Endodermal cell (in vitro differentiated cells): ENCODE data around the gene JUNB. TPM values are rescaled to one million over a fixed set of nuclear protein-coding genes. Genes with fewer than 3 reads are reported as not detected.

Experiments used
- DNase-seq: peaks from one replicate; pipeline ENCODE4 v3.0.0-alpha.2; 2017
- H3K27ac ChIP-seq: 2 replicates; pipeline ENCODE4 v1.5.1; 2013; ENCODE audit warnings: mild to moderate bottlenecking, low read depth, low read length, moderate library complexity
- H3K27me3 ChIP-seq: 2 replicates; pipeline ENCODE4 v1.6.1; 2013; ENCODE audit warnings: mild to moderate bottlenecking, low read length, moderate library complexity; ENCODE audit not compliant: insufficient read depth, control insufficient read depth, poor library complexity, severe bottlenecking
- H3K36me3 ChIP-seq: 2 replicates; pipeline ENCODE4 v1.7.0; 2013; ENCODE audit warnings: mild to moderate bottlenecking, low read length, moderate library complexity; ENCODE audit not compliant: control insufficient read depth, insufficient read depth
- H3K4me1 ChIP-seq: one replicate; pipeline ENCODE4 v1.7.0; 2013; ENCODE audit warnings: low read length; ENCODE audit not compliant: control insufficient read depth, insufficient read depth
- H3K4me3 ChIP-seq: 2 replicates; pipeline ENCODE4 v1.5.1; 2013; ENCODE audit warnings: mild to moderate bottlenecking, low read length, moderate library complexity
- H3K9ac ChIP-seq: 2 replicates; pipeline ENCODE4 v1.6.1; 2013; ENCODE audit warnings: mild to moderate bottlenecking, low read length, moderate library complexity; ENCODE audit not compliant: poor library complexity, severe bottlenecking; ENCODE audit errors: extremely low read depth
- H3K9me3 ChIP-seq: 2 replicates; pipeline ENCODE4 v1.6.1; 2013; ENCODE audit warnings: mild to moderate bottlenecking, low read length, moderate library complexity; ENCODE audit not compliant: control insufficient read depth
- H3K27ac Mint-ChIP-seq: 2 replicates; pipeline ENCODE4 v1.8.0; 2020; ENCODE audit warnings: mixed read lengths
- H3K27me3 Mint-ChIP-seq: 2 replicates; pipeline ENCODE4 v1.8.0; 2021; ENCODE audit warnings: mild to moderate bottlenecking, mixed read lengths; ENCODE audit not compliant: insufficient read depth
- H3K36me3 Mint-ChIP-seq: 2 replicates; pipeline ENCODE4 v1.8.0; 2020; ENCODE audit warnings: low read depth, mixed read lengths
- H3K4me1 Mint-ChIP-seq: 2 replicates; pipeline ENCODE4 v1.8.0; 2020; ENCODE audit warnings: mixed read lengths
- H3K4me3 Mint-ChIP-seq: 2 replicates; pipeline ENCODE4 v1.8.0; 2020; ENCODE audit warnings: mild to moderate bottlenecking, moderate library complexity, mixed read lengths
- H3K9me3 Mint-ChIP-seq: 2 replicates; pipeline ENCODE4 v1.8.0; 2020; ENCODE audit warnings: mild to moderate bottlenecking, mixed read lengths
- WGBS, 2 experiments: methylation state at CpG; one replicate each; pipeline versions ENCODE4 v1.1.5 to v1.1.7; 2013; ENCODE audit warnings: missing lambda C conversion rate in 2 of 2, mixed read lengths in 1 of 2; ENCODE audit not compliant: insufficient coverage in 1 of 2, insufficient read length in 1 of 2; 5-methylcytosine and 5-hydroxymethylcytosine counted together
- total RNA-seq, 2 donors: library from RNA; stranded (reverse); fragmentation: NEBNext Ultra II Directional in 1 of 2; extraction: Animal tissue kit (Norgen Biotek cat#: 25700) in 1 of 2; gene quantifications; 2 replicates in 1 of 2; 3 replicates in 1 of 2; pipeline ENCODE4 v1.2.1, GENCODE V29; 2021
- TF ChIP-seq, protein P1 (sequence below): fragments of 200-600 bp; sonication (generic); conservative IDR thresholded peaks from 2 replicates; pipeline ENCODE4 v1.5.0; 2021; ENCODE audit warnings: antibody characterized with exemption, mild to moderate bottlenecking

JUNB gene
- total RNA-seq, 2 donors from 2014 or later, result 6.7 to 7.2 TPM

GRCh38 chr19:12799742-12800465 is 8.6 kb downstream of the JUNB start:
- H3K4me3 Mint-ChIP-seq, result peak overlapping the region; percentile 89
- no peak overlapping the region for H3K27ac ChIP-seq
- H3K4me1 Mint-ChIP-seq, result peaks cover 19% of the 10 kb centered on the region
- no peak overlapping the region for H3K27ac Mint-ChIP-seq
- 93 to 94% methylated on average over 17 to 18 of the region's 18 CpGs for WGBS, 2 experiments
- no peak for DNase-seq
- peak overlapping the region; percentile 91 for H3K4me3 ChIP-seq
- peaks cover 8% of the 10 kb centered on the region for H3K4me1 ChIP-seq
- peaks cover 15% of the 10 kb centered on the region for H3K36me3 Mint-ChIP-seq
- no peaks in the 10 kb centered on the region for H3K9me3 ChIP-seq
- peaks cover 22% of the 10 kb centered on the region for H3K36me3 ChIP-seq
- TF ChIP-seq, protein P1, sequence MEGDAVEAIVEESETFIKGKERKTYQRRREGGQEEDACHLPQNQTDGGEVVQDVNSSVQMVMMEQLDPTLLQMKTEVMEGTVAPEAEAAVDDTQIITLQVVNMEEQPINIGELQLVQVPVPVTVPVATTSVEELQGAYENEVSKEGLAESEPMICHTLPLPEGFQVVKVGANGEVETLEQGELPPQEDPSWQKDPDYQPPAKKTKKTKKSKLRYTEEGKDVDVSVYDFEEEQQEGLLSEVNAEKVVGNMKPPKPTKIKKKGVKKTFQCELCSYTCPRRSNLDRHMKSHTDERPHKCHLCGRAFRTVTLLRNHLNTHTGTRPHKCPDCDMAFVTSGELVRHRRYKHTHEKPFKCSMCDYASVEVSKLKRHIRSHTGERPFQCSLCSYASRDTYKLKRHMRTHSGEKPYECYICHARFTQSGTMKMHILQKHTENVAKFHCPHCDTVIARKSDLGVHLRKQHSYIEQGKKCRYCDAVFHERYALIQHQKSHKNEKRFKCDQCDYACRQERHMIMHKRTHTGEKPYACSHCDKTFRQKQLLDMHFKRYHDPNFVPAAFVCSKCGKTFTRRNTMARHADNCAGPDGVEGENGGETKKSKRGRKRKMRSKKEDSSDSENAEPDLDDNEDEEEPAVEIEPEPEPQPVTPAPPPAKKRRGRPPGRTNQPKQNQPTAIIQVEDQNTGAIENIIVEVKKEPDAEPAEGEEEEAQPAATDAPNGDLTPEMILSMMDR, result no peak
- peaks cover 6% of the 10 kb centered on the region for H3K27me3 Mint-ChIP-seq
- no peaks in the 10 kb centered on the region for H3K9me3 Mint-ChIP-seq
- H3K9ac ChIP-seq, result no peak overlapping the region
- no peaks in the 10 kb centered on the region for H3K27me3 ChIP-seq

- Histone ChIP-seq H3K27ac (no peak overlapping the region), H3K4me1 (peaks cover 8% of the 10 kb centered on the region), H3K36me3 (peaks cover 22% of the 10 kb centered on the region), H3K9ac (peak overlapping the region; percentile 86), H3K9me3 (no peaks in the 10 kb centered on the region), H3K4me3 (peak overlapping the region; percentile 91), H3K27me3 (no peaks in the 10 kb centered on the region)
- Mint-ChIP-seq H3K27me3 (peaks cover 6% of the 10 kb centered on the region), H3K4me1 (peaks cover 19% of the 10 kb centered on the region), H3K9me3 (no peaks in the 10 kb centered on the region), H3K4me3 (peak overlapping the region; percentile 89), H3K27ac (no peak overlapping the region), H3K36me3 (peaks cover 15% of the 10 kb centered on the region)
- 95% methylated on average over 1 of the region's 1 CpG; no CpG with 5 or more reads in 1 of the 2 experiments for WGBS, 2 experiments
- DNase-seq, result no peak
- TF ChIP-seq, protein P1, result no peak
These were observed 9.1 kb downstream of the JUNB start for GRCh38 chr19:12800466-12800770.

DNA sequence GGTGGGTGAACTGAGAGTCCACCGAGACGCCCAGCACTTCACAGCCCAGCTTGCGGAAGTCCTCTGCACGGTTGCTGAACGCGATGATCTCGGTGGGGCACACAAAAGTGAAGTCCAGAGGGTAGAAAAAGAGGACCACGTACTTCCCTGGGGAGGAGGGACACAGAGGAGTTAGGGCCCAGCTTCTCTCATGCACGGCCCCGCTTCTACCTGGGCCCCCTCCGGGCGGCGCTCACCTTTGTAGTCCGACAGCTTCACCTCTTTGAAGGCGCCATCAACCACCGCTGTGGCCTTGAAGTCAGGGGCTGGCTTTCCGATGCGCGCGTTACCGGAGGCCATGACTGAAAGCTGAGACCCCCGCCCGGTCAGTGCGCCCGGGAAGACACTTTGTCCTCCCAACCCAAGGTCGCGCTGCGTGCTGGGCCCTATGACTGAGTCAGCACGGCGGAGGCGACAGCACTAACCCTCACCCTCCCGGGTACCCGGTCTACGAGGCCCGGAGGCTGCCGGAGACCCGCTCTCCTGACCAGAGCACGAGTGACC is 9.7 kb downstream of the JUNB start:
- H3K4me1 ChIP-seq, result peaks cover 7% of the 10 kb centered on the region
- H3K27me3 Mint-ChIP-seq, result peaks cover 6% of the 10 kb centered on the region
- peaks cover 22% of the 10 kb centered on the region for H3K36me3 ChIP-seq
- H3K4me3 Mint-ChIP-seq, result peak overlapping the region; percentile 89
- peak overlapping the region; percentile 91 for H3K4me3 ChIP-seq
- TF ChIP-seq, protein P1, result no peak
- H3K27me3 ChIP-seq, result no peaks in the 10 kb centered on the region
- 6 to 8% methylated on average over 10 to 38 of the region's 38 CpGs for WGBS, 2 experiments
- no peaks in the 10 kb centered on the region for H3K9me3 Mint-ChIP-seq
- peak overlapping the region; percentile 14 for H3K27ac ChIP-seq
- H3K9ac ChIP-seq, result peak overlapping the region; percentile 86
- no peaks in the 10 kb centered on the region for H3K9me3 ChIP-seq
- DNase-seq, result peak; percentile 73
- H3K27ac Mint-ChIP-seq, result peak overlapping the region; percentile 88
- H3K4me1 Mint-ChIP-seq, result peaks cover 18% of the 10 kb centered on the region
- H3K36me3 Mint-ChIP-seq, result peaks cover 15% of the 10 kb centered on the region
